GM12874 (cell line): ENCODE results near the gene HEBP2.

ENCODE experiments used
- TF ChIP-seq, protein P1 (sequence below): IDR thresholded peaks from 2 replicates; pipeline ENCODE4 v1.5.1; 2011; ENCODE audit warnings: low read depth, mild to moderate bottlenecking, control low read depth, low read length, moderate library complexity; ENCODE audit not compliant: insufficient read depth

HEBP2 gene

GRCh38 chr6:138387577-138388368 lies 16.2 kb upstream of the HEBP2 start:
- TF ChIP-seq, protein P1, sequence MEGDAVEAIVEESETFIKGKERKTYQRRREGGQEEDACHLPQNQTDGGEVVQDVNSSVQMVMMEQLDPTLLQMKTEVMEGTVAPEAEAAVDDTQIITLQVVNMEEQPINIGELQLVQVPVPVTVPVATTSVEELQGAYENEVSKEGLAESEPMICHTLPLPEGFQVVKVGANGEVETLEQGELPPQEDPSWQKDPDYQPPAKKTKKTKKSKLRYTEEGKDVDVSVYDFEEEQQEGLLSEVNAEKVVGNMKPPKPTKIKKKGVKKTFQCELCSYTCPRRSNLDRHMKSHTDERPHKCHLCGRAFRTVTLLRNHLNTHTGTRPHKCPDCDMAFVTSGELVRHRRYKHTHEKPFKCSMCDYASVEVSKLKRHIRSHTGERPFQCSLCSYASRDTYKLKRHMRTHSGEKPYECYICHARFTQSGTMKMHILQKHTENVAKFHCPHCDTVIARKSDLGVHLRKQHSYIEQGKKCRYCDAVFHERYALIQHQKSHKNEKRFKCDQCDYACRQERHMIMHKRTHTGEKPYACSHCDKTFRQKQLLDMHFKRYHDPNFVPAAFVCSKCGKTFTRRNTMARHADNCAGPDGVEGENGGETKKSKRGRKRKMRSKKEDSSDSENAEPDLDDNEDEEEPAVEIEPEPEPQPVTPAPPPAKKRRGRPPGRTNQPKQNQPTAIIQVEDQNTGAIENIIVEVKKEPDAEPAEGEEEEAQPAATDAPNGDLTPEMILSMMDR, result no peak

DNA sequence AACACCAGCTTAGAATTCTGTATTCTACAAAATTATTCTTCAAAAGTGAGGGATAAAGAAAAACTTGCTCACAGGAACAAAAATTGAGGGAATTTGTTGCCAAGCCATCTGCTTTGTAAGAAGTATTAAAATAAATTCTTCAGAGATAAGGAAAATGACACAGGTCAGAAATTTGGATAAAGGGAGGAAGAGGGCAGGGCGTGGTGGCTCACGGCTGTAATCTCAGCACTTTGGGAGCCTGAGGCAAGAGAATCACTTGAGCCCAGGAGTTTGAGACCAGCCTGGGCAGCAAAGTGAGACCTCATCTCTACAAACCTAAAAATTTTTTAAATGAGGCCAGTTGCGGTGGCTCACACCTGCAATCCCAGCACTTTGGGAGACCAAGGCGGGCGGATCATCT lies 14.5 kb upstream of the HEBP2 start:
- TF ChIP-seq, protein P1, result no peak

- TF ChIP-seq, protein P1, result no peak
Measured at GRCh38 chr6:138393871-138394783, 9.9 kb upstream of the HEBP2 start.

DNA sequence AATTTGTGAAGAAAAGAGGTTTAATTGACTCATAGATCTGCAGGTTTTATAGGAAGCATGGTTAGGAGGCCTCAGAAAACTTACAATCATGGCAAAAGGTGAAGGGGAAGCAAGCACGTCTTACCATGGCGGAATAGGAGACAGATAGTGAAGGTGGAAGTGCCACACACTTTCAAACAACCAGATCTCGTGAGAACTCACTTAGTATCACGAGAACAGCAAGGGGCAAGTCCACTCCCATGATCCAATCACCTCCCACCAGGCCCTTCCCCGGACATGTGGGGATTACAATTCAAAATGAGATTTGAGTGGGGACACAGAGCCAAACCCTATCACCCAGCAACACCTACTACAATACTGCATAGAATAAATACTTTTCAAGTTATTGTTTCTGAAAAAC lies 7.3 kb upstream of the HEBP2 start:
- TF ChIP-seq, protein P1, result no peak

GRCh38 chr6:138397128-138398122 lies 6.6 kb upstream of the HEBP2 start:
- TF ChIP-seq, protein P1, result no peak

GRCh38 chr6:138400326-138400725 lies 3.7 kb upstream of the HEBP2 start:
- TF ChIP-seq, protein P1, result no peak
